H1 (cell line): ENCODE results near the gene AMMECR1L. TPM values are rescaled to one million over a fixed set of nuclear protein-coding genes. Genes with fewer than 3 reads are reported as not detected.

Experiments used
- FOSL1 ChIP-seq: IDR thresholded peaks from 2 replicates; pipeline ENCODE4 v1.6.1; 2011; ENCODE audit warnings: mild to moderate bottlenecking, low read depth, low read length, moderate library complexity; ENCODE audit not compliant: insufficient read depth
- NRF1 ChIP-seq: IDR thresholded peaks from 2 replicates; pipeline ENCODE4 v1.6.1; 2011; ENCODE audit warnings: mild to moderate bottlenecking, low read depth, low read length, improper control_type of control experiment
- RBBP5 ChIP-seq: IDR thresholded peaks from 2 replicates; pipeline ENCODE4 v1.7.1; 2012; ENCODE audit warnings: low read depth, mild to moderate bottlenecking, inconsistent platforms, low read length, moderate library complexity, borderline replicate concordance
- polyA plus RNA-seq, 7 experiments: library from polyadenylated mRNA; depleted of rRNA in 3 of 7; stranded (reverse) in 5 of 7; unstranded in 2 of 7; fragments of >200 nt in 5 of 7; fragments of 200-250 nt in 2 of 7; gene quantifications; 1 replicate in 5 of 7; 2 replicates in 1 of 7; 4 replicates in 1 of 7; pipeline versions ENCODE4 v1.2.1 to v1.2.3, GENCODE V29; 2011 to 2013; ENCODE audit warnings: missing spikeins in 2 of 7, mixed read lengths in 2 of 7
- total RNA-seq: library from RNA; stranded (reverse); fragmentation: NEBNext Ultra II Directional; extraction: Animal tissue kit (Norgen Biotek cat#: 25700); gene quantifications from 2 replicates; pipeline ENCODE4 v1.2.1, GENCODE V29; 2021

The AMMECR1L gene
- total and polyA plus RNA-seq, 2 of the 8 experiments (the other 6 are each of a cell fraction or from before 2014, with no cell fraction given), result 10.1 to 18.8 TPM

DNA sequence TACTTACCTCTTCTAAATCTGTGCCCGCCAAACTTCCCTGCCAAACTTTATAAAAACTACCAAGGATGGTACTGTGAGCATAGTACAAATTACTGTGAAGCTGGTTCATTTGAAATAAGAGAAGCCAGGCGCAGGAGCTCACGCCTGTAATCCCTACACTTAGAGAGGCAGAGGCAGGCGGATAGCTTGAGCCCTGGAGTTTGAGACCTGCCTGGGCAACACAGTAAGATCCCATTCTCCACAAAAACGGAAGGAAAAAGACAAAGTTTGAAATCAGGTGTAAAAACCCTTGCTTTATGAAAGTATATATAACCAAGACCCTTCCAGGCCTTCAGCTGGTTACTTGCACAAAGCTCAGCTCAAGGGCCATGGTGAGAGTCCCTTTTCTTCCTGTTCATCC, 5.9 kb downstream of the AMMECR1L start (continued):
- TF ChIP-seq FOSL1 (no peak), RBBP5 (no peak), NRF1 (no peak)
- TF ChIP-seq, all 59 proteins: peak for 0
